HG02981 (cell line): Measurements from ENCODE around the gene CFAP161.
"Not testable (repeated sequence)": the region's sequence is repeated elsewhere in the genome, so short reads cannot be mapped to it uniquely, and the experiment has no call there.

Experiments
- ATAC-seq: cut with Tn5 transposase; IDR thresholded peaks from one replicate; pipeline ENCODE4 v1.9.1; 2021; ENCODE audit warnings: mild to moderate bottlenecking, moderate library complexity; ENCODE audit not compliant: unreplicated experiment

CFAP161 gene

DNA sequence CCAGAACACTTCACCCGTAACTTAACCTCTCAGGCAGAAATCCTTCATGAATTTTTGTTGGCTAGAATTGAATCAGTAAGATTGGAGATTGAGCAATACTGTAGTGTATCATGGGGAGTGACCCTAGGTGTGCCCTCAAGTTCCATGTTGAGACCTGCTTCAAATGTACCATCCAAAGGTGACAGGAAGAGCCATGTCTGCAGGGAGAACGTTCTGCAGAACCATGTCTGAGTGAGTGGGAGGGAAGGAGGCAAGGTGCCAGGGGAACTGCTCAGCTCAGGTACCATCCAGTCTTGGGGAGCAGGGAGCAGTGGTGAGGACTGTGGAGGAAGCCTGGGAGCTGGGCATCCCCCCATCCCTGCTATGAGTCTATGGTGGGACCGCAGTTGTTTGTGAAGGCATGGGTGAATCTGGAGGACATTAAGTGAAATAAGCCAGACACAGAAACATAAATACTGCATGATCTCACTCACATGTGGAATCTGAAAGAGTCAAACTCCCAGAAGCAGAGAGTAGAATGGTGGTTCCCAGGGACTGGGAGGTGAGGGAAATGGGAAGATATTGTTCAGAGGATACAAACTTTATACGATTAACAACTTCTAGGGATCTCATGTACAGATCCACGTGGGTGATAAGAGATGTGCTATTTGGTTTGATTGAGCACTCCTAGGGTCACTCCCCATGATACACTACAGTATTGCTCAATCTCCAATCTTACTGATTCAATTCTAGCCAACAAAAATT, 23.3 kb downstream of the CFAP161 start:
- ATAC-seq = no peak

- ATAC-seq = no peak
Measured at GRCh38 chr15:81157939-81158223, 23.8 kb downstream of the CFAP161 start.

DNA sequence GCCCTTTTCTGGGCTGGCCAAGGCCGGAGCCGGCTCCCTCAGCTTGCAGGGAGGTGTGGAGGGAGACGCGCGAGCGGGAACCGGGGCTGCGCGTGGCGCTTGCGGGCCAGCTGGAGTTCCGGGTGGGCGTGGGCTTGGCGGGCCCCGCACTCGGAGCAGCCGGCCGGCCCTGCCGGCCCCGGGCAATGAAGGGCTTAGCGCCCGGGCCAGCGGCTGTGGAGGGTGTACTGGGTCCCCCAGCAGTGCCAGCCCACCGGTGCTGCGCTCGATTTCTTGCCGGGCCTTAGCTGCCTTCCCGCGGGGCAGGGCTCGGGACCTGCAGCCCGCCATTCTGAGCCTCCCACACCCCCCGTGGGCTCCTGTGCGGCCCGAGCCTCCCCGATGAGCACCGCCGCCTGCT, 24.5 kb downstream of the CFAP161 start:
- ATAC-seq = not testable (repeated sequence)

GRCh38 chr15:81160312-81161159, 26.5 kb downstream of the CFAP161 start:
- no peak for ATAC-seq

GRCh38 chr15:81161160-81161673, 27.1 kb downstream of the CFAP161 start:
- no peak for ATAC-seq

DNA sequence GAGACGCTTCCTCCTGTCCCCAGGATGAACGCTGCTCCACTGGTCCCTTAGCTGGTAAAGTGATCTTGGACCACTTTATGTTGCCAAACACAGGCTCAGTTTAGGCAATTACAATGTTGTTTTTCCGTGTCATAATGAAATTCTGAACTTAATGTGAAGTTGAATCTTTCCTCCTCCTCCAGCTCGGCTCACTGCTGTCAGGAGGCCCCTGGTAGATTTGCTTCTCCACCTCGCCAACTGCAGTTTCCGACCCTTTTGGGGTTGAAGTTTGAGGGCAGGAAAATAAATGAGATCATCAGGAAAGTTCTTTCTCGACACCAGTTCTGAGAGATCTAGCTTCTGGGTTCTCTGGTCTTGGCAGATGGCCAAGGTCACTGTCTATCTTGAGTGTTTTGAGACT, 27.8 kb downstream of the CFAP161 start:
- ATAC-seq = no peak

DNA sequence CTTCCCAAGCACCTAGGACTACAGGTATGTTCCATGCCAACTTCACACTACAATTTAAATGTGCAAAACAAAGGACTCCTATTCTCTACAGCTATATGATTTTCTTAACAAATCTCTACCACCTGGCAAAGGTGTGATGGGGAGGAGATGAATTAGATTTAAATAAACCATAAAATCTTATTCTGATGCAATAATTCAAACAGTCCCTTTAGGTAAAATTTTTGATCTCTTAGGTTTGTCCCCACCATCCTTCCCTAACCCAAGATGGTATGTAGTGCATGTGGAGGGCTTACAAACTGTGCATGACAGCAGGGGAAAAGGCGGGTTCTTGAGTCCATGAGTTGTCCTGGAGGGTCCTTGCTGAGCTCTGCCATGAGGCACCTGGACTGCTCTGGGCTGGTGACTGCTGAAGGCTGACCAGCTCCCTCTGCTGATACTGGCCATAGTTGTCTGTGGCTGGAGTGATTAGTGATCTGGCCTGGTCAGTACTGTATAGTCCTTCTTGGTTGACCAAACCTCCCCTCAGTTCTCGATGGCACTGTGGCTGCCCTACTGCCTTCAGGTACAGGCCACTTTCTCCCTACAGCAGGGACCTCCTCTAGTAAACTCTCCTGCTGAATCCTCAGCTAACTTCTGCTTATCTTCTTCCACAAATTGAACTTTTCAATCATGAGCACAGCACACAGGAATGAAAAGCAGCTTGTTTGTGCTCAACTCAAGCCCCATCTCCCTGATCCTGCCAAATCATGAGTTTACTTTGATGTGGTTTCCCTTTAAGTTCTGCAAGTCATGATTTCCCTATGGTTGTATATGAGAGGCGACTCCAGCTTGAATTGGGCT, 30.1 kb downstream of the CFAP161 start:
- ATAC-seq = no peak

DNA sequence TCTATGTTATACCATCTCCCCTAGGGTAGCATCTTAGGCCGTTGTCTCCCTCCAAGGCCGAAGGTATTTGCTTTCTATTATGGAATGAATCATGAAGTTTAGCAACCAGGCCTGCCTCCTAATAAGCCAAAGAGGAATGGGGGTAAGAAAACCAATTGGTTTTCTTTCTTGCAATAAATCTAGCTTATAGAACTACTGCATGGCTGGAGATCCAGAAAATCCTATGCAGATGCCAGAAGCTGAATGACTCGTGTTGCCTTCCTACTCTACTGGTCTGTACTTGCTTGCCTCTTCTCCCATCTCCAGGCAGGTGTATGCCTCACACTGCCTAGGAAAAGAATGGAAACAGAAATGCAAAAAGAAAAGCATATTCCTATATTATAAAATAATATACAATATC, 31.5 kb downstream of the CFAP161 start:
- no peak for ATAC-seq

- no peak for ATAC-seq
Measured at GRCh38 chr15:81166636-81167305, 32.7 kb downstream of the CFAP161 start.

- no peak for ATAC-seq
Measured at GRCh38 chr15:81168131-81168526, 34.1 kb downstream of the CFAP161 start.

DNA sequence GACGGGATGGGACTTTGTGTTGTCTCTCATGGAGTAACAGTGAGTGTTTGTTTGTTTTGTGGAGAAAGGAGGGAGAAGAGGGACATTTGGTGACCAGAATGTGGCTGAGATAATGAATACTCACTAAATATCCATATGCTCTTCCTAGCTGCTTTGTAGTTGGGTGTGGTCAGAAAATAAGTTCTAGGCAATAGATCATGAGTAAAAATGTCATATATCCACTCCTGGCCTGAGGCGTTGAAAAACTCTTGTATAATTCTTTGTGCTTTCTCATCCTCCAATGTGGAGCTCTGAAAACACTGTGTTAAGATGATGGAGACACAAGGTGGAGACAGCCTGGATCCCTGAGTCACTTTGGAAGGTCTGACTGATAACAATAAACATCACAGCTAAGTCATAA, 34.6 kb downstream of the CFAP161 start:
- ATAC-seq = no peak

GRCh38 chr15:81170511-81170910, 36.4 kb downstream of the CFAP161 start:
- ATAC-seq = no peak

GRCh38 chr15:81171286-81171685, 37.2 kb downstream of the CFAP161 start:
- no peak for ATAC-seq

- no peak for ATAC-seq
Measured at GRCh38 chr15:81174125-81174791, 40.2 kb downstream of the CFAP161 start.

- ATAC-seq = no peak
Measured at GRCh38 chr15:81174792-81175327, 40.8 kb downstream of the CFAP161 start.

GRCh38 chr15:81175496-81175895, 41.4 kb downstream of the CFAP161 start:
- no peak for ATAC-seq

DNA sequence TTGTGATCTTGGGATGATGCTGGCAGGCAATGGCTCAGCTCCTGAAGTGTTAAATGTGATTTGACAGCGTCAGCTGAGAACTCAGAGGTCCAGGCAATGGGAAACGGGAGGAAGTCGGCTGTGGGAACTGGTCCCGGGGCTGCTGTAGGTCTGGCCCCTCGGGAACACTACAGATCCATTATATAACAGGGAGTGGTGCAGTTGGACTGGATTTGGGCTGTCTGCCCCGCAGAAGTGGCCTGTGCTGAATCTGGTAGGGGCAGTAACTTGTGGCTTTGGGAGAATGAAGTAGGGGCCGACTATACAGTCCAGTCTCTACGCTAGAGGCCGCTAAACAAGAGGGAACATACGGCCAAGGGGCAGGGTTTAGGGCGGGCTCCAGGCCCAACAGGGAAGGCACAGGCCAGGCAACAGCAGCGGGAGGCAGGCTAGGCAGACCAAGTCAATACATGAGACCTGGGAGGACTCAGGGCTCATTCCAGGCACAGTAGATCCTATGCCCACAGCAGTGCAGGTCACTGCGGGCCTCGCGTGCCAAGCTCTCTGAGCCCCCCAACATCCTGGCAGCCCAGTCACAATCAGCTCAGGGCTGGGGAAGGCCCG, 42.3 kb downstream of the CFAP161 start:
- no peak for ATAC-seq

GRCh38 chr15:81178365-81178764, 44.3 kb downstream of the CFAP161 start:
- no peak for ATAC-seq

GRCh38 chr15:81181220-81181619, 47.1 kb downstream of the CFAP161 start:
- no peak for ATAC-seq
